Colonic mucosa (tissue), 4 donors: ENCODE measurements around the gene AP1S3. TPM values are rescaled to one million over a fixed set of nuclear protein-coding genes. Genes with fewer than 3 reads are reported as not detected.

Experiments used
- DNase-seq: peaks from one replicate; pipeline ENCODE4 v3.0.0-alpha.2; 2020
- H3K27ac ChIP-seq: fragments of 200-600 bp; one replicate; pipeline ENCODE4 v1.8.0; 2021
- H3K27me3 ChIP-seq: fragments of 200-600 bp; one replicate; pipeline ENCODE4 v1.8.0; 2021
- H3K36me3 ChIP-seq: fragments of 200-600 bp; one replicate; pipeline ENCODE4 v1.8.0; 2021
- H3K4me1 ChIP-seq: fragments of 200-600 bp; one replicate; pipeline ENCODE4 v1.8.0; 2021; ENCODE audit warnings: mild to moderate bottlenecking
- H3K4me3 ChIP-seq: fragments of 200-600 bp; one replicate; pipeline ENCODE4 v1.8.0; 2021
- H3K9ac ChIP-seq, 2 donors: one replicate each; pipeline ENCODE4 v1.7.0; 2013; ENCODE audit warnings: control low read depth in 2 of 2, low read depth in 2 of 2, low read length in 2 of 2
- H3K9me3 ChIP-seq: fragments of 200-600 bp; one replicate; pipeline ENCODE4 v1.8.0; 2021
- intact Hi-C: fragments of 100-400 bp; cut with DNase I; formaldehyde crosslinking; loops from one replicate; pipeline ENCODE4 v1.14.1; 2022
- total RNA-seq, 2 donors: library from RNA; stranded (reverse); fragmentation: NEBNext Ultra II Directional in 1 of 2; extraction: Animal tissue kit (Norgen Biotek cat#: 25700) in 1 of 2; gene quantifications; one replicate each; pipeline ENCODE4 v1.2.1, GENCODE V29; 2021
- TF ChIP-seq, protein P1 (sequence below): fragments of 200-600 bp; IDR thresholded peaks from one replicate; pipeline ENCODE4 v1.8.0; 2022; ENCODE audit warnings: antibody characterized with exemption, mild to moderate bottlenecking
- donor health status: healthy.
- donor health status: DM: no; HTN: no; CAD: no.
- donor health status: DM: no; HTN: no; CAD: no.

Gene AP1S3
- total RNA-seq, 2 donors from 2014 or later, result 8.8 to 12.0 TPM

DNA sequence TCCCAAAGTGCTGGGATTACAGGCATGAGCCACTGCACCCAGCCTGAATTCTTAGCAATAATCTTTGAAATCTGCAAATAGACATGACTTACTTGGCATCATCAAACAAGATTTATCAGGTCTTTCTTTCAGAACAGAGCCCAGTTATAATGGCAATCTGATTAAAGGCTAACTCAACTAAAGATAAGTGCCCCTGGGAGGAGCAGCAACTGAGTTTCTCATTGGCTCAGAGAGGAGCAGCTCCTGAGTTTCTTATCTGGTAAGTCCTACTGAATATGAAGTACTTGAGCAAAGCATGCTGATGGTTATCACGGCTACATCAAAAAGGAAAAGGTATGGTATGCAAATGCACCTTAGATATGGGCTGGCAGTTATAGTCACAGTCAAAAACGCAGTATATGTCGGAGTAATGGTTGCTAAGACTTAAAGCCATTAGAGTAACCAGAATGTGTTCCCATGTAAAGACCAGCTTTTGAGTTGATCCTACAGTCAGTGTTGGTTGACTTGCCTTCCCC lies 15.0 kb upstream of the AP1S3 start:
- no peaks in the 10 kb centered on the region for H3K9me3 ChIP-seq
- no peak for DNase-seq
- TF ChIP-seq, protein P1, sequence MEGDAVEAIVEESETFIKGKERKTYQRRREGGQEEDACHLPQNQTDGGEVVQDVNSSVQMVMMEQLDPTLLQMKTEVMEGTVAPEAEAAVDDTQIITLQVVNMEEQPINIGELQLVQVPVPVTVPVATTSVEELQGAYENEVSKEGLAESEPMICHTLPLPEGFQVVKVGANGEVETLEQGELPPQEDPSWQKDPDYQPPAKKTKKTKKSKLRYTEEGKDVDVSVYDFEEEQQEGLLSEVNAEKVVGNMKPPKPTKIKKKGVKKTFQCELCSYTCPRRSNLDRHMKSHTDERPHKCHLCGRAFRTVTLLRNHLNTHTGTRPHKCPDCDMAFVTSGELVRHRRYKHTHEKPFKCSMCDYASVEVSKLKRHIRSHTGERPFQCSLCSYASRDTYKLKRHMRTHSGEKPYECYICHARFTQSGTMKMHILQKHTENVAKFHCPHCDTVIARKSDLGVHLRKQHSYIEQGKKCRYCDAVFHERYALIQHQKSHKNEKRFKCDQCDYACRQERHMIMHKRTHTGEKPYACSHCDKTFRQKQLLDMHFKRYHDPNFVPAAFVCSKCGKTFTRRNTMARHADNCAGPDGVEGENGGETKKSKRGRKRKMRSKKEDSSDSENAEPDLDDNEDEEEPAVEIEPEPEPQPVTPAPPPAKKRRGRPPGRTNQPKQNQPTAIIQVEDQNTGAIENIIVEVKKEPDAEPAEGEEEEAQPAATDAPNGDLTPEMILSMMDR, result no peak

GRCh38 chr2:223847410-223847809 lies 10.0 kb upstream of the AP1S3 start:
- intact Hi-C loops, result no loop called here
- no peaks in the 10 kb centered on the region for H3K4me1 ChIP-seq
- TF ChIP-seq, protein P1, result no peak
- H3K27ac ChIP-seq, result no peak overlapping the region
- H3K9ac ChIP-seq, result no peak overlapping the region
- H3K36me3 ChIP-seq, result no peaks in the 10 kb centered on the region
- H3K4me3 ChIP-seq, result no peak overlapping the region
- H3K27me3 ChIP-seq, result no peaks in the 10 kb centered on the region
- DNase-seq, result no peak
- H3K9me3 ChIP-seq, result no peaks in the 10 kb centered on the region

More for the DNA sequence above, 15.0 kb upstream of the AP1S3 start:
- no peaks in the 10 kb centered on the region for H3K4me1 ChIP-seq
- H3K4me3 ChIP-seq, result no peak overlapping the region
- no peak overlapping the region for H3K27ac ChIP-seq
- intact Hi-C loops, result no loop called here
- H3K27me3 ChIP-seq, result no peaks in the 10 kb centered on the region
- H3K9ac ChIP-seq, result no peak overlapping the region
- no peaks in the 10 kb centered on the region for H3K36me3 ChIP-seq

- no peak for DNase-seq
- no peak overlapping the region for H3K4me3 ChIP-seq
- no peaks in the 10 kb centered on the region for H3K9me3 ChIP-seq
- no peak overlapping the region for H3K27ac ChIP-seq
- no peaks in the 10 kb centered on the region for H3K4me1 ChIP-seq
- no peaks in the 10 kb centered on the region for H3K27me3 ChIP-seq
- TF ChIP-seq, protein P1, result no peak
- no peaks in the 10 kb centered on the region for H3K36me3 ChIP-seq
- intact Hi-C loops, result no loop called here
- no peak overlapping the region for H3K9ac ChIP-seq
These were observed 9.1 kb upstream of the AP1S3 start for GRCh38 chr2:223846515-223846914.

- TF ChIP-seq, protein P1, result no peak
These were observed 4.2 kb upstream of the AP1S3 start for GRCh38 chr2:223841436-223842190.

GRCh38 chr2:223835701-223836532 lies 1.5 kb downstream of the AP1S3 start:
- no peak overlapping the region for H3K27ac ChIP-seq
- intact Hi-C loops, result no loop called here
- peak; percentile 22 for DNase-seq

More at GRCh38 chr2:223841436-223842190, 4.2 kb upstream of the AP1S3 start:
- Histone ChIP-seq H3K27me3 (no peaks in the 10 kb centered on the region), H3K36me3 (no peaks in the 10 kb centered on the region), H3K9me3 (no peaks in the 10 kb centered on the region), H3K27ac (no peak overlapping the region), H3K4me3 (no peak overlapping the region), H3K4me1 (peaks cover 2% of the 10 kb centered on the region), H3K9ac (no peak overlapping the region)
- DNase-seq, result no peak
- intact Hi-C loops, result no loop called here

More at GRCh38 chr2:223835701-223836532, 1.5 kb downstream of the AP1S3 start:
- TF ChIP-seq, protein P1, result no peak
- no peak overlapping the region for H3K9ac ChIP-seq
- no peaks in the 10 kb centered on the region for H3K9me3 ChIP-seq
- H3K36me3 ChIP-seq, result no peaks in the 10 kb centered on the region
- peaks cover 7% of the 10 kb centered on the region for H3K4me1 ChIP-seq
- H3K27me3 ChIP-seq, result no peaks in the 10 kb centered on the region
- peak overlapping the region; percentile 61 for H3K4me3 ChIP-seq
